Endodermal cell (in vitro differentiated cells): ENCODE measurements around the gene CSTB. TPM values are rescaled to one million over a fixed set of nuclear protein-coding genes. Genes with fewer than 3 reads are reported as not detected.

Experiments
- DNase-seq: peaks from one replicate; pipeline ENCODE4 v3.0.0-alpha.2; 2017
- H3K27ac ChIP-seq: 2 replicates; pipeline ENCODE4 v1.5.1; 2013; ENCODE audit warnings: mild to moderate bottlenecking, low read depth, low read length, moderate library complexity
- H3K27me3 ChIP-seq: 2 replicates; pipeline ENCODE4 v1.6.1; 2013; ENCODE audit warnings: mild to moderate bottlenecking, low read length, moderate library complexity; ENCODE audit not compliant: insufficient read depth, control insufficient read depth, poor library complexity, severe bottlenecking
- H3K36me3 ChIP-seq: 2 replicates; pipeline ENCODE4 v1.7.0; 2013; ENCODE audit warnings: mild to moderate bottlenecking, low read length, moderate library complexity; ENCODE audit not compliant: control insufficient read depth, insufficient read depth
- H3K4me1 ChIP-seq: one replicate; pipeline ENCODE4 v1.7.0; 2013; ENCODE audit warnings: low read length; ENCODE audit not compliant: control insufficient read depth, insufficient read depth
- H3K4me3 ChIP-seq: 2 replicates; pipeline ENCODE4 v1.5.1; 2013; ENCODE audit warnings: mild to moderate bottlenecking, low read length, moderate library complexity
- H3K9ac ChIP-seq: 2 replicates; pipeline ENCODE4 v1.6.1; 2013; ENCODE audit warnings: mild to moderate bottlenecking, low read length, moderate library complexity; ENCODE audit not compliant: poor library complexity, severe bottlenecking; ENCODE audit errors: extremely low read depth
- H3K9me3 ChIP-seq: 2 replicates; pipeline ENCODE4 v1.6.1; 2013; ENCODE audit warnings: mild to moderate bottlenecking, low read length, moderate library complexity; ENCODE audit not compliant: control insufficient read depth
- H3K27ac Mint-ChIP-seq: 2 replicates; pipeline ENCODE4 v1.8.0; 2020; ENCODE audit warnings: mixed read lengths
- H3K27me3 Mint-ChIP-seq: 2 replicates; pipeline ENCODE4 v1.8.0; 2021; ENCODE audit warnings: mild to moderate bottlenecking, mixed read lengths; ENCODE audit not compliant: insufficient read depth
- H3K36me3 Mint-ChIP-seq: 2 replicates; pipeline ENCODE4 v1.8.0; 2020; ENCODE audit warnings: low read depth, mixed read lengths
- H3K4me1 Mint-ChIP-seq: 2 replicates; pipeline ENCODE4 v1.8.0; 2020; ENCODE audit warnings: mixed read lengths
- H3K4me3 Mint-ChIP-seq: 2 replicates; pipeline ENCODE4 v1.8.0; 2020; ENCODE audit warnings: mild to moderate bottlenecking, moderate library complexity, mixed read lengths
- H3K9me3 Mint-ChIP-seq: 2 replicates; pipeline ENCODE4 v1.8.0; 2020; ENCODE audit warnings: mild to moderate bottlenecking, mixed read lengths
- CTCF ChIP-seq: fragments of 200-600 bp; sonication (generic); conservative IDR thresholded peaks from 2 replicates; pipeline ENCODE4 v1.5.0; 2021; ENCODE audit warnings: antibody characterized with exemption, mild to moderate bottlenecking
- WGBS, 2 experiments: methylation state at CpG; one replicate each; pipeline versions ENCODE4 v1.1.5 to v1.1.7; 2013; ENCODE audit warnings: missing lambda C conversion rate in 2 of 2, mixed read lengths in 1 of 2; ENCODE audit not compliant: insufficient coverage in 1 of 2, insufficient read length in 1 of 2; 5-methylcytosine and 5-hydroxymethylcytosine counted together
- total RNA-seq, 2 donors: library from RNA; stranded (reverse); fragmentation: NEBNext Ultra II Directional in 1 of 2; extraction: Animal tissue kit (Norgen Biotek cat#: 25700) in 1 of 2; gene quantifications; 2 replicates in 1 of 2; 3 replicates in 1 of 2; pipeline ENCODE4 v1.2.1, GENCODE V29; 2021

Gene CSTB
- total RNA-seq, 2 donors from 2014 or later = 50.0 to 54.5 TPM

GRCh38 chr21:43728467-43729390 lies 47.4 kb downstream of the CSTB start:
- Mint-ChIP-seq H3K4me1 (peaks cover 12% of the 10 kb centered on the region), H3K4me3 (peak overlapping the region; percentile 75), H3K27ac (peak overlapping the region; percentile 93), H3K27me3 (no peaks in the 10 kb centered on the region), H3K9me3 (no peaks in the 10 kb centered on the region), H3K36me3 (no peaks in the 10 kb centered on the region)
- peak; percentile 87 for TF ChIP-seq CTCF
- H3K27me3 ChIP-seq = no peaks in the 10 kb centered on the region
- 5 to 6% methylated on average over 34 to 59 of the region's 59 CpGs for WGBS, 2 experiments
- H3K4me1 ChIP-seq = no peaks in the 10 kb centered on the region
- peaks cover 5% of the 10 kb centered on the region for H3K36me3 ChIP-seq
- DNase-seq = peak; percentile 93
- peak overlapping the region; percentile 82 for H3K4me3 ChIP-seq
- H3K9me3 ChIP-seq = no peaks in the 10 kb centered on the region
- H3K27ac ChIP-seq = peak overlapping the region; percentile 87
- peak overlapping the region; percentile 65 for H3K9ac ChIP-seq

- no peaks in the 10 kb centered on the region for H3K9me3 Mint-ChIP-seq
- peak overlapping the region; percentile 75 for H3K4me3 Mint-ChIP-seq
- WGBS, 2 experiments = 52 to 64% methylated on average over 3 to 6 of the region's 7 CpGs
- H3K9me3 ChIP-seq = no peaks in the 10 kb centered on the region
- H3K4me1 Mint-ChIP-seq = peaks cover 12% of the 10 kb centered on the region
- peak overlapping the region; percentile 82 for H3K4me3 ChIP-seq
- peak overlapping the region; percentile 93 for H3K27ac Mint-ChIP-seq
- H3K27me3 Mint-ChIP-seq = no peaks in the 10 kb centered on the region
- no peaks in the 10 kb centered on the region for H3K27me3 ChIP-seq
- H3K36me3 ChIP-seq = peaks cover 5% of the 10 kb centered on the region
- H3K4me1 ChIP-seq = no peaks in the 10 kb centered on the region
- no peak for TF ChIP-seq CTCF
- H3K36me3 Mint-ChIP-seq = no peaks in the 10 kb centered on the region
- peak overlapping the region; percentile 87 for H3K27ac ChIP-seq
- peak overlapping the region; percentile 65 for H3K9ac ChIP-seq
- no peak for DNase-seq
These were observed 48.0 kb downstream of the CSTB start for GRCh38 chr21:43728154-43728466.

- peak; percentile 75 for DNase-seq
- peak overlapping the region; percentile 82 for H3K4me3 ChIP-seq
- H3K27me3 Mint-ChIP-seq = no peaks in the 10 kb centered on the region
These were observed 48.5 kb downstream of the CSTB start for GRCh38 chr21:43727519-43728153.

More at GRCh38 chr21:43727519-43728153, 48.5 kb downstream of the CSTB start:
- Histone ChIP-seq H3K36me3 (peaks cover 5% of the 10 kb centered on the region), H3K27ac (peak overlapping the region; percentile 87), H3K9me3 (no peaks in the 10 kb centered on the region), H3K9ac (peak overlapping the region; percentile 65), H3K4me1 (no peaks in the 10 kb centered on the region), H3K27me3 (no peaks in the 10 kb centered on the region)
- H3K4me1 Mint-ChIP-seq = peaks cover 12% of the 10 kb centered on the region
- 92 to 98% methylated on average over 7 to 10 of the region's 10 CpGs for WGBS, 2 experiments
- peak; percentile 47 for TF ChIP-seq CTCF
- H3K27ac Mint-ChIP-seq = peak overlapping the region; percentile 93
- no peaks in the 10 kb centered on the region for H3K9me3 Mint-ChIP-seq
- peak overlapping the region; percentile 75 for H3K4me3 Mint-ChIP-seq
- H3K36me3 Mint-ChIP-seq = no peaks in the 10 kb centered on the region
